Esophagus squamous epithelium (tissue), 5 donors: ENCODE data around the gene OR7G2. TPM values are rescaled to one million over a fixed set of nuclear protein-coding genes. Genes with fewer than 3 reads are reported as not detected.

Source experiments
- DNase-seq: peaks from one replicate; lab custom pipeline; 2025; lab: John Stamatoyannopoulos, UW
- H3K27ac ChIP-seq, 4 donors: fragments of 200-600 bp; sonication (generic); one replicate each; pipeline ENCODE4 v1.5.1; 2016 to 2019; ENCODE audit warnings: mild to moderate bottlenecking in 1 of 4
- H3K27me3 ChIP-seq, 4 donors: fragments of 200-600 bp; sonication (generic); 1 replicate in 3 of 4; 2 replicates in 1 of 4; pipeline versions ENCODE4 v1.5.1 to v1.6.0; 2017 to 2021; ENCODE audit warnings: antibody characterized with exemption in 1 of 4
- H3K36me3 ChIP-seq, 3 donors: fragments of 200-600 bp; sonication (generic); one replicate each; pipeline ENCODE4 v1.5.1; 2016 to 2019
- H3K4me1 ChIP-seq, 3 donors: fragments of 200-600 bp; sonication (generic); one replicate each; pipeline ENCODE4 v1.5.1; 2017 to 2019
- H3K4me3 ChIP-seq, 4 donors: fragments of 200-600 bp; sonication (generic); 1 replicate in 3 of 4; 2 replicates in 1 of 4; pipeline ENCODE4 v1.5.1; 2016 to 2019; ENCODE audit warnings: mild to moderate bottlenecking in 2 of 4, moderate library complexity in 1 of 4
- H3K9me3 ChIP-seq, 3 donors: fragments of 200-600 bp; sonication (generic); one replicate each; pipeline ENCODE4 v1.5.1; 2016 to 2019
- POLR2A ChIP-seq, 4 donors: fragments of 450-650 bp; IDR thresholded peaks; one replicate each; pipeline ENCODE4 v1.6.1; 2017; ENCODE audit warnings: antibody characterized with exemption in 4 of 4, mild to moderate bottlenecking in 4 of 4, moderate library complexity in 3 of 4
- WGBS, 2 donors: methylation state at CpG; one replicate each; pipeline ENCODE4 v1.1.5; 2018; 5-methylcytosine and 5-hydroxymethylcytosine counted together
- intact Hi-C: fragments of 100-400 bp; cut with DNase I; formaldehyde crosslinking; loops from one replicate; pipeline ENCODE4 v1.15.0; 2022
- total RNA-seq, 4 donors: library from RNA; depleted of rRNA; stranded (reverse); fragments of >200 nt; gene quantifications; one replicate each; pipeline ENCODE4 v1.1.0, GENCODE V29; 2016
- TF ChIP-seq, protein P1 (sequence below), 6 experiments: fragments of 450-650 bp in 4 of 6; fragments of 200-600 bp in 2 of 6; sonication (generic) in 2 of 6; IDR thresholded peaks; one replicate each; pipeline ENCODE4 v1.5.1; 2016 to 2019; ENCODE audit warnings: antibody characterized with exemption in 6 of 6, mild to moderate bottlenecking in 4 of 6, moderate library complexity in 4 of 6
- donor health status: DM: yes; HTN: yes; CAD: no.

OR7G2 gene
- total RNA-seq, 4 donors from 2014 or later = not detected

DNA sequence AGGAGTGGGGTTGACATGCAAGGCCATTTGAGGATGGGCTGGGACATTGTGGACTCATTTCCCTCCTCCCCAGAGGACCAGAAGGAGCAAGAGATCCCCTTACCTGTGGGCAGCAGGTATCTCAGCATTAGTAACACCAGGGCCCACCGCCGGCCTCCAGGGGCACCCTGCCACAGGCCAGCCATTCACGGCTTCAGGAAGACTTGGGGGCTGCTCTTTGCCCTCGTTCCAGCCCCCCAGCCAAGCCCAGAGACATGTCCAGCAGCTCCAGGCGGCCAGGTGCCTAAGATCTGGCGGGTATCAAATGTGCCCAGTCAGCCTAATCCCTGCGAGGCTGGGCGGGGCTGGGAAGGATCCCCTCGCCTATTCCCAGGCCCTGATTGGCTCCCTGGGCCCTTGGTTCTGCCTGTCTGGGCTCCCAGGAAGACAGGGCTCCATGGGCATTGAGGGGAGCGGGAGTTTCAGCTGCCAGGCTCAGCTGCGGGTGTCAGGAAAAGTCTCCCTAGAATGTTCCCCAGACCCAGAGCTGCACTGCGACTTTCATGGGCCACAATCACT, 41.7 kb downstream of the OR7G2 start:
- no peak for DNase-seq
- WGBS, 2 donors = 78 to 93% methylated on average over 3 to 6 of the region's 12 CpGs
- peaks cover 0 to 26% (median 0%) of the 10 kb centered on the region in 4 donors for H3K27me3 ChIP-seq
- H3K4me3 ChIP-seq = no peak overlapping the region
- no peak overlapping the region for H3K27ac ChIP-seq
- H3K36me3 ChIP-seq = no peaks in the 10 kb centered on the region
- TF ChIP-seq, protein P1, sequence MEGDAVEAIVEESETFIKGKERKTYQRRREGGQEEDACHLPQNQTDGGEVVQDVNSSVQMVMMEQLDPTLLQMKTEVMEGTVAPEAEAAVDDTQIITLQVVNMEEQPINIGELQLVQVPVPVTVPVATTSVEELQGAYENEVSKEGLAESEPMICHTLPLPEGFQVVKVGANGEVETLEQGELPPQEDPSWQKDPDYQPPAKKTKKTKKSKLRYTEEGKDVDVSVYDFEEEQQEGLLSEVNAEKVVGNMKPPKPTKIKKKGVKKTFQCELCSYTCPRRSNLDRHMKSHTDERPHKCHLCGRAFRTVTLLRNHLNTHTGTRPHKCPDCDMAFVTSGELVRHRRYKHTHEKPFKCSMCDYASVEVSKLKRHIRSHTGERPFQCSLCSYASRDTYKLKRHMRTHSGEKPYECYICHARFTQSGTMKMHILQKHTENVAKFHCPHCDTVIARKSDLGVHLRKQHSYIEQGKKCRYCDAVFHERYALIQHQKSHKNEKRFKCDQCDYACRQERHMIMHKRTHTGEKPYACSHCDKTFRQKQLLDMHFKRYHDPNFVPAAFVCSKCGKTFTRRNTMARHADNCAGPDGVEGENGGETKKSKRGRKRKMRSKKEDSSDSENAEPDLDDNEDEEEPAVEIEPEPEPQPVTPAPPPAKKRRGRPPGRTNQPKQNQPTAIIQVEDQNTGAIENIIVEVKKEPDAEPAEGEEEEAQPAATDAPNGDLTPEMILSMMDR (IDR thresholded peaks at IDR 0.05) = no peak
- TF ChIP-seq POLR2A (IDR thresholded peaks at IDR 0.05) = no peak
- peaks cover 0 to 7% (median 0%) of the 10 kb centered on the region in 3 donors for H3K4me1 ChIP-seq
- H3K9me3 ChIP-seq = no peaks in the 10 kb centered on the region
- intact Hi-C loops = no loop called here

DNA sequence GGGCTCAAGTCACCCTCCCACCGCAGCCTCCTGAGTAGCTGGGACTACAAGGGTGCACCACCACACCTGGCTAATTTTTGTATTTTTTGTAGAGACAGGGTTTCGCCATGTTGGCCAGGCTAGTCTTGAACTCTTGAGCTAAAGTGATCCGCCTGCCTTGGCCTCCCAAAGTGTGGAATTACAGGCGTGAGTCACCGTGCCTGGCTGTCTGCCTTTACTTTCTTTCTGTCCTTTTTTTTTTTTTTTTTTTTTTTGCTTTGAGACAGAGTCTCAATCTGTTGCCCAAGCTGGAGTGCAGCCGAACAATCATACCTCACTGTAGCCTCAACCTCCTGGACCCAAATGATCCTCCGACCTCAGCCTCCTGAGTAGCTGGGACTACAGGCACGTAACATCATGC, 45.4 kb downstream of the OR7G2 start:
- DNase-seq = no peak
- Histone ChIP-seq H3K27ac (no peak overlapping the region), H3K4me1 (no peaks in the 10 kb centered on the region), H3K36me3 (no peaks in the 10 kb centered on the region), H3K9me3 (no peaks in the 10 kb centered on the region), H3K27me3 (peaks cover 0 to 59% (median 0%) of the 10 kb centered on the region in 4 donors), H3K4me3 (no peak overlapping the region)
- intact Hi-C loops = no loop called here
- 74 to 78% methylated on average over 8 of the region's 8 CpGs for WGBS, 2 donors
- TF ChIP-seq, protein P1 (IDR thresholded peaks at IDR 0.05) = no peak

DNA sequence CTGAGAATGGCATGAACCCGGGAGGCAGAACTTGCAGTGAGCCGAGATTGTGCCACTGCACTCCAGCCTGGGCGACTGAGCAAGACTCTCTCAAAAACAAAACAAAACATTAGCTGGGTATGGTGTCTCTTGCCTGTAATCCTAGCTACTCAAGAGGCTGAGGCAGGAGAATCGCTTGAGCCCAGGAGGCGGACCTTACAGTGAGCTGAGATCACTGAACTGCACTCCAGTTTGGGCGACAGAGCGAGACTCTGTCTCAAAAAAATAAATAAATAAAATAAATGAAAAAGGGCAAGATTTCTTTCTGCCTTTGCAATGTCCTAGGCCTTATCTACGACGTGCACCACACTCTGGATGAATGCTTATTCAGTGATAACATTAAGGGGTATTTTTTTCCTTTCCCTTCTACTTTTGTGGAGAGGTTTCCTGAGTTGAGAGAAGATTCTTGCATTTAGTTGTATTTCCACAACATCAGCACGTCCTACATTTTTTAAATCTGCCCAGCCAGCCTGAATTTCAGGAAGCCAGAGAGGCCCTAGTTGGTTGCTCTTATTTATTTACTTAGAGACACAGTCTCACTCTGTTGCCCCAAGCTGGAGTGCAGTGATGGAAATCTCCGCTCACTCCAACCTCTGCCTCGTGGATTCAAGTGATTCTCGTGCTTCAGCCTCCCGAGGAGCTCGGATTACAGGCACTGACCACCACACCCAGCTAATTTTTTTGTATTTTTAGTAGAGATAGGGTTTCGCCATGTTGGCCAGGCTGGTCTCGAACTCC, 46.5 kb downstream of the OR7G2 start:
- Histone ChIP-seq H3K4me1 (peaks cover 0 to 2% (median 0%) of the 10 kb centered on the region in 3 donors), H3K4me3 (no peak overlapping the region), H3K36me3 (no peaks in the 10 kb centered on the region), H3K27ac (no peak overlapping the region), H3K9me3 (no peaks in the 10 kb centered on the region), H3K27me3 (peaks cover 0 to 69% (median 0%) of the 10 kb centered on the region in 4 donors)
- DNase-seq = no peak
- intact Hi-C loops = no loop called here
- WGBS, 2 donors = 61 to 81% methylated on average over 16 to 17 of the region's 17 CpGs
- TF ChIP-seq, protein P1 (IDR thresholded peaks at IDR 0.05) = no peak
- no peak for TF ChIP-seq POLR2A (IDR thresholded peaks at IDR 0.05)

DNA sequence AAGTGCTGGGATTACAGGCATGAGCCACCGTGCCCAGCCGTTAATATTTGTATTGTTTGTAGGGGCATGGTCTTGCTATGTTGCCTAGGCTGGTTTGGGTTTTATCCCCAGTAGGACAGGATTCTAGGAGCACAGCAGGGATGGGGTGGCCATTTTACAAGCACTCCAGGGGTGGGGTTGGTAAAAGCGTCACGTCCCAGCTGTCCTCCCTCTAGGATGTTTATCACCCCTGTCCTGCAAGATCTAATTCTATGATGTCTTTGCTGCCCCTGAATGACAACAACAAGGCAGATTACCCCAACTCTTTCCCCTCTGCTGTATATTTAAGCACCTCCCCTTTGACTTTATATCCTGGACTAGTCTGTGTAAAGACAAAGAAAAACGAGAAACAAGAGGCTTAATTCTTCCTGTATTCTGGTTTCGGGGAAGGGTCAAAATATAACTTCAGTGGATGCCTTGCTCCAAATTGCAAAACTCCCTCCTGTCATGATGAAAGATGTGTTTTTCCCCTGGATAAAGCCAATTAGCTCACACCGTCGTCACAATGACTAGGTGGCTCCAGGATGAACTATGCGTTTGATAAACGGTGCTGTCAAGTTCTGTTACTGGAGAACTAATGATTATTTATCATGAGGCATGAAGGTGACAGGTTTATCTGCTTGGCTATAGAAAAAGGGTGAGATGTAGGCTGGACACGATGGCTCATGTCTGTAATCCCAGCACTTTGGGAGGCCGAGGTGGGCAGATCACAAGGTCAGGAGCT, 48.2 kb downstream of the OR7G2 start:
- TF ChIP-seq, protein P1 (IDR thresholded peaks at IDR 0.05) = no peak
- TF ChIP-seq POLR2A (IDR thresholded peaks at IDR 0.05) = no peak
- no peak overlapping the region for H3K27ac ChIP-seq
- no peak overlapping the region for H3K4me3 ChIP-seq
- no peaks in the 10 kb centered on the region for H3K36me3 ChIP-seq
- peaks cover 0 to 69% (median 0%) of the 10 kb centered on the region in 4 donors for H3K27me3 ChIP-seq
- WGBS, 2 donors = 19 to 46% methylated on average over 9 to 10 of the region's 12 CpGs
- DNase-seq = no peak
- intact Hi-C loops = no loop called here
- no peaks in the 10 kb centered on the region for H3K9me3 ChIP-seq
- H3K4me1 ChIP-seq = peaks cover 0 to 17% (median 0%) of the 10 kb centered on the region in 3 donors
